Tibial artery (tissue), 4 donors: ENCODE data around the gene PXDC1.

Source experiments
- DNase-seq, 2 donors: peaks; one replicate each; pipeline ENCODE4 v3.0.0-alpha.2; 2019
- H3K27ac ChIP-seq, 2 donors: fragments of 200-600 bp; sonication (generic) in 1 of 2; 1 replicate in 1 of 2; 2 replicates in 1 of 2; pipeline ENCODE4 v1.5.1; 2018 to 2019; ENCODE audit warnings: mild to moderate bottlenecking in 1 of 2
- H3K27me3 ChIP-seq, 2 donors: fragments of 200-600 bp; sonication (generic) in 1 of 2; one replicate each; pipeline versions ENCODE4 v1.5.1 to v1.6.0; 2016 to 2019
- H3K36me3 ChIP-seq, 3 donors: fragments of 200-600 bp; sonication (generic) in 2 of 3; one replicate each; pipeline ENCODE4 v1.5.1; 2016 to 2019; ENCODE audit warnings: mild to moderate bottlenecking in 2 of 3
- H3K4me1 ChIP-seq, 4 donors: fragments of 200-600 bp; sonication (generic) in 2 of 4; 1 replicate in 3 of 4; 2 replicates in 1 of 4; pipeline ENCODE4 v1.5.1; 2016 to 2019
- H3K4me3 ChIP-seq, 2 donors: fragments of 200-600 bp; sonication (generic) in 1 of 2; 1 replicate in 1 of 2; 2 replicates in 1 of 2; pipeline ENCODE4 v1.5.1; 2018 to 2019; ENCODE audit warnings: mild to moderate bottlenecking in 2 of 2
- H3K9me3 ChIP-seq, 3 donors: fragments of 200-600 bp; sonication (generic) in 1 of 3; one replicate each; pipeline ENCODE4 v1.5.1; 2016 to 2019
- intact Hi-C: fragments of 100-400 bp; cut with DNase I; formaldehyde crosslinking; loops from one replicate; pipeline ENCODE4 v1.15.0; 2023; ENCODE audit warnings: low total_unique reads
- TF ChIP-seq, protein P1 (sequence below), 2 experiments: fragments of 200-600 bp in 1 of 2; fragments of 450-650 bp in 1 of 2; IDR thresholded peaks; one replicate each; pipeline ENCODE4 v1.5.1; 2017 to 2019; ENCODE audit warnings: antibody characterized with exemption in 2 of 2, mild to moderate bottlenecking in 1 of 2, moderate library complexity in 1 of 2

The PXDC1 gene

DNA sequence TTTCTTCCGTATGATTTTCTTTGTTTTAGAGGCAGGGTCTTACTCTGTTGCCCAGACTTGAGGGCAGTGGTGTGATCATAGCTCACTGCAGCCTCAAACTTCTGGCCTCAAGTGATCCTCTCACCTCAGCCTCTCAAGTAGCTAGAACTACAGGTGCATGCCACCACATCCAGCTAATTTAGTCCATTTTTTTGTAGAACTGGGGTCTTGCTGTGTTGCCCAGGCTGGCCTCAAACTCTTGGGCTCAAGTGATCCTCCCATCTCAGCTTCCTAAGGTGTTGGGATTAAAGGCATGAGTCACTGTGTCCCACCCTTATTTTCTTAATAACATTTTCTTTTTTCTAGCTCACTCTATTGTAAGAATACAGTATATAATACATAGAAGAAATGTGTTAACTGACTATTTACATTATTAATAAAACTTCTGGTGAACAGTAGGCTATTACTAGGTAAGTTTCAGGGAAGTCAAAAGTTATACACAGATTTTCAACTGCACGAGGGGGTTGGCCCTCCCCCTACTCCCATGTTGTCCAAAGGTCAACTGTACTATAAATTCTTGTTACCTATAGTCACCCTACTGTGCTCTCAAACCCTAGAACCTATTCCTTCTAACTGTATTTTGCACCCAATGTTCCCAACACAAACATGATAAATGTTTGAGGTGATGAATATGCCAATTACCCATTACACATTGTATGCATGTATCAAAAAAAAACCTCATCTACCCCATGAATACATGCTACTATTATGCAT, 56.3 kb downstream of the PXDC1 start:
- intact Hi-C loops = no loop called here
- Histone ChIP-seq H3K4me1 (peaks cover 0 to 21% (median 5%) of the 10 kb centered on the region in 4 donors), H3K4me3 (no peak overlapping the region), H3K27ac (no peak overlapping the region), H3K9me3 (no peaks in the 10 kb centered on the region), H3K27me3 (no peaks in the 10 kb centered on the region), H3K36me3 (no peaks in the 10 kb centered on the region)
- no peak for DNase-seq
- TF ChIP-seq, protein P1, sequence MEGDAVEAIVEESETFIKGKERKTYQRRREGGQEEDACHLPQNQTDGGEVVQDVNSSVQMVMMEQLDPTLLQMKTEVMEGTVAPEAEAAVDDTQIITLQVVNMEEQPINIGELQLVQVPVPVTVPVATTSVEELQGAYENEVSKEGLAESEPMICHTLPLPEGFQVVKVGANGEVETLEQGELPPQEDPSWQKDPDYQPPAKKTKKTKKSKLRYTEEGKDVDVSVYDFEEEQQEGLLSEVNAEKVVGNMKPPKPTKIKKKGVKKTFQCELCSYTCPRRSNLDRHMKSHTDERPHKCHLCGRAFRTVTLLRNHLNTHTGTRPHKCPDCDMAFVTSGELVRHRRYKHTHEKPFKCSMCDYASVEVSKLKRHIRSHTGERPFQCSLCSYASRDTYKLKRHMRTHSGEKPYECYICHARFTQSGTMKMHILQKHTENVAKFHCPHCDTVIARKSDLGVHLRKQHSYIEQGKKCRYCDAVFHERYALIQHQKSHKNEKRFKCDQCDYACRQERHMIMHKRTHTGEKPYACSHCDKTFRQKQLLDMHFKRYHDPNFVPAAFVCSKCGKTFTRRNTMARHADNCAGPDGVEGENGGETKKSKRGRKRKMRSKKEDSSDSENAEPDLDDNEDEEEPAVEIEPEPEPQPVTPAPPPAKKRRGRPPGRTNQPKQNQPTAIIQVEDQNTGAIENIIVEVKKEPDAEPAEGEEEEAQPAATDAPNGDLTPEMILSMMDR (IDR thresholded peaks at IDR 0.05) = no peak

DNA sequence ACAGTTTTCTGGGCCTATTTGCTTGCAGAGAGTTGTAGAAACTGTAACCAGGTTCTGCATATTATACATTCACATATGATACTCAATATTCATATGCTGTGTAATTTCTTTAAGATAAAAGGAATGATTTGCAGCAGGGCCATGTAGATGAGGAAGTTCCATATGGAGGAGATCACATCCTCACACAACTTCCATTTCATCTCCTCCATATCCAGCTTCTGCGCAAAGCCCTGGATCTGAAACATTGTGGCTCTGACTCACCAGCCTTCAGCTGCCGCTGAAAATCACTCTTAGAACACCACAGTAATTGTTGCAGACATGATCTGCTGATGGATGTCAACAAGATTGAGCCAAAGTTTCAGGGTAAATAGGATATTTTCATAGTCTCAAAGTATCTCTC, 57.7 kb downstream of the PXDC1 start:
- Histone ChIP-seq H3K4me1 (peaks cover 0 to 21% (median 5%) of the 10 kb centered on the region in 4 donors), H3K9me3 (no peaks in the 10 kb centered on the region), H3K27me3 (no peaks in the 10 kb centered on the region), H3K4me3 (no peak overlapping the region), H3K27ac (no peak overlapping the region), H3K36me3 (no peaks in the 10 kb centered on the region)
- intact Hi-C loops = no loop called here
- DNase-seq = no peak
- TF ChIP-seq, protein P1 (IDR thresholded peaks at IDR 0.05) = no peak

DNA sequence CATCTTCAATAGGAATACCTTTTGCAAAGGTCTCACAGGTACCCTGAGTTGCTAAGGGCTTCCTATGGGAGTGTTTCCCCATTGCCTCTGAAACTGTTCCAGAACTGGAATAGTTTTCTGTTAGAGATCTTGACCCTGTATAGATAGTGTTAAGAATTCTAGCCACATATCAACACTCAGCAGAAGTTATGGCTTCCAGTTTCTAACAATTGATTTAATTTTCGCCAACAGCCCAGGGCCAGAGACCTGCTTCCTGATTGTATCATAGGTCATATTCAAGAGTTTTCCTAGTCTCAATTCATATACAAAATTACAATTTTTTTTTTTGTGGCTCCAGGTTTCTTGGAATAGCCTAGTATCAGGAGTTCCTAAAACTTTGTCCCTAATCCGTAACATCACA, 61.0 kb downstream of the PXDC1 start:
- Histone ChIP-seq H3K27me3 (no peaks in the 10 kb centered on the region), H3K36me3 (peaks cover 0 to 8% (median 0%) of the 10 kb centered on the region in 3 donors), H3K27ac (no peak overlapping the region), H3K4me1 (no peaks in the 10 kb centered on the region), H3K4me3 (no peak overlapping the region), H3K9me3 (no peaks in the 10 kb centered on the region)
- DNase-seq = no peak
- TF ChIP-seq, protein P1 (IDR thresholded peaks at IDR 0.05) = no peak
- intact Hi-C loops = no loop called here

DNA sequence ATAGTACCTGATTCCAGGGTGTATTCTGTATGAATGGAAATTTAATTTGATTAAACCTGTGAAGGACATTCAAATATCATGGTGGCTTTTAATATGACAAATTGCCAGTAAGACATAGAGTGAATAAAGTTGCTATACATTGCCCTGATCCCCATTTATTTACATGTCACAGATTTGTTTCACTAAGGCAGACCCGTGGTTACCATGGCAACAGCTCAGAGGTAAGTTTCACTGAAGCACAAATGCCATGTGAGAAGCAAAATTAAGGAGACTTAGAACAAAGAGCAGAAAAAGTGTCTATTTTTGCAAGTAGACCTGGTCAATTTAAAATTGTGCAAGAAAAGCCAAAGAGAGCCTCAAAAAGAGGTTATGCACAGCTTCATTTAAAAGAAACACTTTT, 63.7 kb downstream of the PXDC1 start:
- intact Hi-C loops = no loop called here
- H3K4me3 ChIP-seq = no peak overlapping the region

DNA sequence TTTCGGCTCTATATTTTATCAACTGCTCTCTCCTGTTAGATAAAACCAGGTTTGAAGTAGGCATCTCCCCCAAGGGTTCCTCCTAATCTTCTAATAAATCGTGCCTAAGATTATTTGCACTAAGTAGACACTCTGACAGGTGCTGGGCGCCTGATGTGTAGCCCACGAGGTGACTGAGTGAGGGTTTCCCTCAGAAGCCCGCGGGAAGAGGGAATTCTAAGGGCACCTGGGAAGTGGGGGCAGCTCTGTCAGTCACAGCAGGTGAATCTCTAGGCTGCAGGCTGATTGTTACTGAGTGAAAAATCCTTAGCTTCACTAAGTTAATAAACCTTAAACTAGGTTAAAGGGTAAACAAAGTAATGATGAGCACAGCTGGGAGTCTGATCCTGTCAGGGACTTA, 68.2 kb downstream of the PXDC1 start:
- no peak overlapping the region for H3K4me3 ChIP-seq
- no peak for DNase-seq
- peaks cover 0 to 13% (median 12%) of the 10 kb centered on the region in 3 donors for H3K36me3 ChIP-seq
- no peaks in the 10 kb centered on the region for H3K4me1 ChIP-seq
- peaks cover 0 to 4% (median 0%) of the 10 kb centered on the region in 3 donors for H3K9me3 ChIP-seq
- TF ChIP-seq, protein P1 (IDR thresholded peaks at IDR 0.05) = no peak
- H3K27me3 ChIP-seq = no peaks in the 10 kb centered on the region
- no peak overlapping the region for H3K27ac ChIP-seq
- intact Hi-C loops = no loop called here

More for the DNA sequence above, 63.7 kb downstream of the PXDC1 start:
- no peak for DNase-seq
- Histone ChIP-seq H3K36me3 (peaks cover 0 to 8% (median 0%) of the 10 kb centered on the region in 3 donors), H3K4me1 (no peaks in the 10 kb centered on the region), H3K27ac (no peak overlapping the region), H3K9me3 (no peaks in the 10 kb centered on the region), H3K27me3 (no peaks in the 10 kb centered on the region)
- TF ChIP-seq, protein P1 (IDR thresholded peaks at IDR 0.05) = no peak
